Neutrophil (primary cell): Measurements from ENCODE around the gene ZNF202.

Source experiments
- H3K27ac ChIP-seq: fragments of 200-600 bp; sonication (generic); 2 replicates; pipeline ENCODE4 v1.5.1; 2016; ENCODE audit warnings: mild to moderate bottlenecking, moderate library complexity
- H3K27me3 ChIP-seq: fragments of 200-600 bp; sonication (generic); 2 replicates; pipeline ENCODE4 v1.6.0; 2016; ENCODE audit warnings: mild to moderate bottlenecking
- H3K36me3 ChIP-seq: fragments of 200-600 bp; sonication (generic); 2 replicates; pipeline ENCODE4 v1.5.1; 2017
- H3K4me1 ChIP-seq, 2 experiments: fragments of 200-600 bp in 1 of 2; sonication (generic) in 1 of 2; 1 replicate in 1 of 2; 2 replicates in 1 of 2; pipeline versions ENCODE4 v1.5.1 to v1.6.1; 2013 to 2016; ENCODE audit warnings: low read depth in 1 of 2, low read length in 1 of 2, mild to moderate bottlenecking in 1 of 2, moderate library complexity in 1 of 2; ENCODE audit not compliant: control insufficient read depth in 1 of 2, insufficient read depth in 1 of 2
- H3K4me3 ChIP-seq, 2 experiments: fragments of 200-600 bp in 1 of 2; sonication (generic) in 1 of 2; 1 replicate in 1 of 2; 2 replicates in 1 of 2; pipeline ENCODE4 v1.5.1; 2013 to 2016; ENCODE audit warnings: low read depth in 1 of 2, low read length in 1 of 2, mild to moderate bottlenecking in 1 of 2, moderate library complexity in 1 of 2
- H3K9me3 ChIP-seq: fragments of 200-600 bp; sonication (generic); 2 replicates; pipeline ENCODE4 v1.5.1; 2016
- CTCF ChIP-seq: fragments of 200-600 bp; sonication (generic); IDR thresholded peaks from 2 replicates; pipeline ENCODE4 v1.5.1; 2016; ENCODE audit warnings: antibody characterized with exemption

The ZNF202 gene

GRCh38 chr11:123682696-123683410 lies 58.6 kb downstream of the ZNF202 start:
- Histone ChIP-seq H3K27me3 (peaks cover 38% of the 10 kb centered on the region), H3K36me3 (no peaks in the 10 kb centered on the region), H3K4me1 (peaks cover 3% of the 10 kb centered on the region in 2 experiments), H3K9me3 (no peaks in the 10 kb centered on the region), H3K4me3 (no peak overlapping the region), H3K27ac (no peak overlapping the region)
- TF ChIP-seq CTCF: no peak

GRCh38 chr11:123681030-123681429 lies 60.4 kb downstream of the ZNF202 start:
- H3K27ac ChIP-seq: no peak overlapping the region
- H3K4me3 ChIP-seq: no peak overlapping the region
- H3K4me1 ChIP-seq: peaks cover 8 to 13% of the 10 kb centered on the region in 2 experiments
- no peaks in the 10 kb centered on the region for H3K36me3 ChIP-seq
- H3K9me3 ChIP-seq: no peaks in the 10 kb centered on the region
- TF ChIP-seq CTCF: no peak
- peaks cover 33% of the 10 kb centered on the region for H3K27me3 ChIP-seq

GRCh38 chr11:123678246-123678645 lies 63.2 kb downstream of the ZNF202 start:
- Histone ChIP-seq H3K36me3 (no peaks in the 10 kb centered on the region), H3K9me3 (no peaks in the 10 kb centered on the region), H3K27me3 (peaks cover 24% of the 10 kb centered on the region), H3K4me1 (peaks cover 8 to 15% of the 10 kb centered on the region in 2 experiments), H3K4me3 (no peak overlapping the region), H3K27ac (no peak overlapping the region)
- TF ChIP-seq CTCF: no peak

GRCh38 chr11:123677510-123677909 lies 64.0 kb downstream of the ZNF202 start:
- peaks cover 8 to 15% of the 10 kb centered on the region in 2 experiments for H3K4me1 ChIP-seq
- H3K9me3 ChIP-seq: no peaks in the 10 kb centered on the region
- no peak overlapping the region for H3K27ac ChIP-seq
- H3K4me3 ChIP-seq: no peak overlapping the region
- H3K27me3 ChIP-seq: peaks cover 21% of the 10 kb centered on the region
- H3K36me3 ChIP-seq: no peaks in the 10 kb centered on the region
- TF ChIP-seq CTCF: no peak

- Histone ChIP-seq H3K36me3 (no peaks in the 10 kb centered on the region), H3K4me1 (peaks cover 8 to 15% of the 10 kb centered on the region in 2 experiments), H3K4me3 (no peak overlapping the region), H3K27me3 (peaks cover 29% of the 10 kb centered on the region), H3K9me3 (no peaks in the 10 kb centered on the region), H3K27ac (no peak overlapping the region)
- no peak for TF ChIP-seq CTCF
Measured at GRCh38 chr11:123674297-123674696, 67.2 kb downstream of the ZNF202 start.
